GM20000 (cell line): ENCODE measurements around the gene ZFP90.

Source experiments
- DNase-seq: peaks from one replicate; pipeline ENCODE4 v3.0.0; 2012; ENCODE audit warnings: low spot score
- TF ChIP-seq, protein P1 (sequence below): IDR thresholded peaks from 2 replicates; pipeline ENCODE4 v1.5.1; 2012; ENCODE audit warnings: mild to moderate bottlenecking, control low read depth; ENCODE audit errors: extremely low read depth, missing control alignments

The ZFP90 gene

DNA sequence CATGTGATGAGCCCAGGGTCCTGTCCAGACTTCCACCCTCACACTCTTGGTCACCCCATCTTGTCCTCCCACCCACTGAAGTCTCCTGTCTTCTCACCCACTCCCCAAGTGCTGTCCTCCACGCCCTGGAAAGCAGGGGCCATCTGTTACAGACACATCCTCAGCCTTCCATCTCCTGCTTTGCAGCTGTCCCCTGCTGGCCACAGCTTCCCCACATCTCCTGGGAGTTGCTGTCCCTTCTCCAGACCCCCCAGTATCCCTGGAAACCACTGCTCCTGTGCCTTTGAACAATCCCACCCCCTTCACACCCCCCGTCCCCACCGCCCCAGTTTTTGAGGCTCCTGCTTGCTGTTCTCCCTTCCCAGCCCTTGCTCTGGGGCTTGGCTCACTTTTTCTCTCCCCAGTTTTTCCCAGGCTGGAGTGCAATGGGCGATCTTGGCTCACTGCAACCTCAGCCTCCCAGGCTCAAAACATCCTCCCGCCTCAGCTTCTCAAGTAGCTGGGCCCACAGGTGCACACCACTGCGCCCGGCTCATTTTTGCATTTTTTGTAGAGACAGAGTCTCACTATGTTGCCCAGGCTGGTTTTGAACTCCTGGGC lies 30.4 kb upstream of the ZFP90 start:
- TF ChIP-seq, protein P1, sequence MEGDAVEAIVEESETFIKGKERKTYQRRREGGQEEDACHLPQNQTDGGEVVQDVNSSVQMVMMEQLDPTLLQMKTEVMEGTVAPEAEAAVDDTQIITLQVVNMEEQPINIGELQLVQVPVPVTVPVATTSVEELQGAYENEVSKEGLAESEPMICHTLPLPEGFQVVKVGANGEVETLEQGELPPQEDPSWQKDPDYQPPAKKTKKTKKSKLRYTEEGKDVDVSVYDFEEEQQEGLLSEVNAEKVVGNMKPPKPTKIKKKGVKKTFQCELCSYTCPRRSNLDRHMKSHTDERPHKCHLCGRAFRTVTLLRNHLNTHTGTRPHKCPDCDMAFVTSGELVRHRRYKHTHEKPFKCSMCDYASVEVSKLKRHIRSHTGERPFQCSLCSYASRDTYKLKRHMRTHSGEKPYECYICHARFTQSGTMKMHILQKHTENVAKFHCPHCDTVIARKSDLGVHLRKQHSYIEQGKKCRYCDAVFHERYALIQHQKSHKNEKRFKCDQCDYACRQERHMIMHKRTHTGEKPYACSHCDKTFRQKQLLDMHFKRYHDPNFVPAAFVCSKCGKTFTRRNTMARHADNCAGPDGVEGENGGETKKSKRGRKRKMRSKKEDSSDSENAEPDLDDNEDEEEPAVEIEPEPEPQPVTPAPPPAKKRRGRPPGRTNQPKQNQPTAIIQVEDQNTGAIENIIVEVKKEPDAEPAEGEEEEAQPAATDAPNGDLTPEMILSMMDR, result no peak
- no peak for DNase-seq

- TF ChIP-seq, protein P1, result no peak
- DNase-seq, result no peak
Measured at GRCh38 chr16:68509381-68509780, 29.7 kb upstream of the ZFP90 start.

- TF ChIP-seq, protein P1, result no peak
- no peak for DNase-seq
Measured at GRCh38 chr16:68510775-68511174, 28.3 kb upstream of the ZFP90 start.

GRCh38 chr16:68512183-68512582 lies 26.9 kb upstream of the ZFP90 start:
- TF ChIP-seq, protein P1, result no peak
- no peak for DNase-seq

DNA sequence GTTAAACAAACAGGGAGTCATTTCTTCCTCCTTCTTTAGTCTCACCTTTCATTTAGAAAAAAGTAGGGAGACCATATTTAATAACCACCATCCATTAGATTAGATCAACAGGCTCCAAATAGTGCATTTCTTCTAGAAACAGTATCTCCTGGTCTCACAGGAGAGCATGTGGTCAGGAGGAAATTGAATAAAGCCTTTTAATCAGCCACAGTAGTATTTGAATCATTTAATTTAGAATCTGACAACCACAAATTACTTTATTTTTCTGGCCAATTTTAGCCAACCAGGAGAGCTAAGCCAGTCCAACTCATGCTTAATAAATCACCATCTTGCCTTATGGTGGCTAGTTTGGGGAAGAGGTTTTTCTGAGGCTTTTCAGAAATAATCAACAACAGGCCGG lies 26.3 kb upstream of the ZFP90 start:
- TF ChIP-seq, protein P1, result no peak
- no peak for DNase-seq

DNA sequence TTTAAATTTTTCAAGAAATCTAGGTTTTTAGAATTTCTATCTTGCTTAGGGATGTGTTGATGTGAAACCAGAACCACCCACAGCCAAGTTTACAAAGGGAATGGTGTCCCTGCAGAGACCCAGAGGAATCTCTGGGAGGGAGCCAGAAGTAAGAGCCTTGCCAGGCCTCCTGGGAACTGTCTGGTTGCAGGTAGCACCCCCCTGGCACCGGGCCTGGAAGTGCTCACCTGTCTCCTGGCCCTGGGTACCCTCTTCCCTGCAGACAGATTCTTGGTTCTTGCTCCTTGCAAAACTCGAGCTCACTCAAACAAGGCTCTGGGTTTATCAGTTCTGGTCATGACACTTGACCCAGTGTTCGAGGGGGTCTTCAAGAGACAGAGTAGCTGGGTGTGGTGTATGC lies 24.6 kb upstream of the ZFP90 start:
- DNase-seq, result no peak
- TF ChIP-seq, protein P1, result no peak

GRCh38 chr16:68517606-68518166 lies 21.4 kb upstream of the ZFP90 start:
- DNase-seq, result no peak
- TF ChIP-seq, protein P1, result no peak
